Lower leg skin (tissue), 4 donors: ENCODE measurements around the gene NSL1. TPM values are rescaled to one million over a fixed set of nuclear protein-coding genes. Genes with fewer than 3 reads are reported as not detected.

Source experiments
- DNase-seq, 2 donors: peaks; one replicate each; pipeline ENCODE4 v3.0.0-alpha.2; 2019; ENCODE audit warnings: low spot score in 2 of 2
- H3K4me3 ChIP-seq: fragments of 200-600 bp; sonication (generic); 2 replicates; pipeline ENCODE4 v1.5.1; 2017; ENCODE audit warnings: mild to moderate bottlenecking, low read depth; ENCODE audit not compliant: poor library complexity, severe bottlenecking
- CTCF ChIP-seq, 3 donors: fragments of 450-650 bp; IDR thresholded peaks; one replicate each; pipeline ENCODE4 v1.5.1; 2016; ENCODE audit warnings: antibody characterized with exemption in 3 of 3, mild to moderate bottlenecking in 3 of 3, moderate library complexity in 2 of 3
- POLR2A ChIP-seq, 2 donors: fragments of 450-650 bp; IDR thresholded peaks; one replicate each; pipeline ENCODE4 v1.6.1; 2016 to 2017; ENCODE audit warnings: antibody characterized with exemption in 2 of 2, mild to moderate bottlenecking in 1 of 2, moderate library complexity in 1 of 2
- WGBS, 2 donors: methylation state at CpG; one replicate each; pipeline ENCODE4 v1.1.5; 2018; 5-methylcytosine and 5-hydroxymethylcytosine counted together
- intact Hi-C: fragments of 100-400 bp; cut with DNase I; formaldehyde crosslinking; loops from one replicate; pipeline ENCODE4 v1.15.0; 2023; ENCODE audit warnings: low total_unique reads
- total RNA-seq, 4 donors: library from RNA; depleted of rRNA; stranded (reverse); fragments of >200 nt; gene quantifications; one replicate each; pipeline ENCODE4 v1.1.0, GENCODE V29; 2016

NSL1 gene
- total RNA-seq, 4 donors from 2014 or later: 13.9 to 41.8 (median 30.0) TPM

GRCh38 chr1:212701910-212702309 lies 89.7 kb downstream of the NSL1 start:
- intact Hi-C loops: no loop called here
- H3K4me3 ChIP-seq: no peak overlapping the region
- 61 to 70% methylated on average over 1 of the region's 1 CpG for WGBS, 2 donors
- DNase-seq: no peak
- TF ChIP-seq CTCF (IDR thresholded peaks at IDR 0.05) (no peak), POLR2A (IDR thresholded peaks at IDR 0.05) (no peak)

- intact Hi-C loops: no loop called here
- TF ChIP-seq POLR2A (IDR thresholded peaks at IDR 0.05): no peak
- no peak for TF ChIP-seq CTCF (IDR thresholded peaks at IDR 0.05)
- 5 to 8% methylated on average over 23 to 27 of the region's 27 CpGs for WGBS, 2 donors
- no peak overlapping the region for H3K4me3 ChIP-seq
- DNase-seq: peak; percentile 40 to 90
These were observed 90.4 kb downstream of the NSL1 start for GRCh38 chr1:212700892-212701819.

GRCh38 chr1:212700223-212700891 lies 91.2 kb downstream of the NSL1 start:
- peak overlapping the region; percentile 34 for H3K4me3 ChIP-seq
- peak; percentile 20 to 90 for DNase-seq
- TF ChIP-seq POLR2A (IDR thresholded peaks at IDR 0.05) (no peak), CTCF (IDR thresholded peaks at IDR 0.05) (no peak)
- intact Hi-C loops: no loop called here
- 0% methylated on average over 26 to 55 of the region's 56 CpGs for WGBS, 2 donors

- H3K4me3 ChIP-seq: peak within 1 kb of the TSS; percentile 34
- DNase-seq: peak; percentile 18 to 87
- TF ChIP-seq POLR2A (IDR thresholded peaks at IDR 0.05) (no peak), CTCF (IDR thresholded peaks at IDR 0.05) (no peak)
- WGBS, 2 donors: 1% methylated on average over 25 to 35 of the region's 79 CpGs
- intact Hi-C loops: no loop called here
These were observed 91.9 kb downstream of the NSL1 start, which contains the start of gene BATF3 for GRCh38 chr1:212699625-212700222. TSS of gene BATF3 (minus strand) at chr1:212699840. CDS start at chr1:212699762, 78 bp downstream.

GRCh38 chr1:212699104-212699624 lies 92.4 kb downstream of the NSL1 start:
- peak overlapping the region; percentile 34 for H3K4me3 ChIP-seq
- 0 to 3% methylated on average over 13 to 18 of the region's 42 CpGs for WGBS, 2 donors
- intact Hi-C loops: no loop called here
- TF ChIP-seq POLR2A (IDR thresholded peaks at IDR 0.05) (no peak), CTCF (IDR thresholded peaks at IDR 0.05) (no peak)
- peak in 1 of 2 donors; percentile 86 for DNase-seq
